Fibroblast of skin of abdomen (primary cell): ENCODE measurements around the gene MAD1L1.

Experiments used
- DNase-seq: peaks from one replicate; pipeline ENCODE4 v3.0.0-alpha.2; 2013

Gene MAD1L1

GRCh38 chr7:2217206-2217605 is 15.5 kb downstream of the MAD1L1 start:
- DNase-seq = no peak

- no peak for DNase-seq
Observed at GRCh38 chr7:2215851-2216250, 16.9 kb downstream of the MAD1L1 start.

GRCh38 chr7:2214636-2215035 is 18.1 kb downstream of the MAD1L1 start:
- DNase-seq = no peak

- DNase-seq = no peak
Observed at GRCh38 chr7:2213551-2214215, 19.1 kb downstream of the MAD1L1 start.

GRCh38 chr7:2212906-2213305 is 19.8 kb downstream of the MAD1L1 start:
- DNase-seq = no peak

- no peak for DNase-seq
Observed at GRCh38 chr7:2211926-2212325, 20.8 kb downstream of the MAD1L1 start.

- no peak for DNase-seq
Observed at GRCh38 chr7:2211259-2211880, 21.4 kb downstream of the MAD1L1 start.

GRCh38 chr7:2210551-2211258 is 22.0 kb downstream of the MAD1L1 start:
- DNase-seq = no peak

GRCh38 chr7:2209961-2210323 is 22.8 kb downstream of the MAD1L1 start:
- DNase-seq = no peak

GRCh38 chr7:2209146-2209960 is 23.4 kb downstream of the MAD1L1 start:
- DNase-seq = peak; percentile 78

GRCh38 chr7:2208712-2209111 is 24.0 kb downstream of the MAD1L1 start:
- no peak for DNase-seq

- DNase-seq = no peak
Observed at GRCh38 chr7:2205036-2205780, 27.5 kb downstream of the MAD1L1 start.

- DNase-seq = no peak
Observed at GRCh38 chr7:2204446-2204845, 28.3 kb downstream of the MAD1L1 start.

GRCh38 chr7:2203766-2204300 is 28.9 kb downstream of the MAD1L1 start:
- peak; percentile 18 for DNase-seq

- DNase-seq = peak; percentile 17
Observed at GRCh38 chr7:2202901-2203765, 29.6 kb downstream of the MAD1L1 start.

- no peak for DNase-seq
Observed at GRCh38 chr7:2202361-2202761, 30.4 kb downstream of the MAD1L1 start.

- no peak for DNase-seq
Observed at GRCh38 chr7:2201686-2202360, 30.9 kb downstream of the MAD1L1 start.

GRCh38 chr7:2201128-2201527 is 31.6 kb downstream of the MAD1L1 start:
- no peak for DNase-seq

GRCh38 chr7:2200584-2200980 is 32.2 kb downstream of the MAD1L1 start:
- DNase-seq = no peak

- no peak for DNase-seq
Observed at GRCh38 chr7:2199956-2200583, 32.7 kb downstream of the MAD1L1 start.
